ENCODE results near the gene IL4I1.

GRCh38 chr19:49843265-49843664, 53.4 kb downstream of the IL4I1 start:
- TF ChIP-seq EZH2 (IDR thresholded peaks at IDR 0.05; ENCODE audit: insufficient read depth, poor library complexity, severe bottlenecking) (no peak), EZH2phosphoT487 (IDR thresholded peaks at IDR 0.05; ENCODE audit: insufficient read depth, low read depth) (no peak)
